ENCODE data around the gene SORCS2.

The SORCS2 gene

DNA sequence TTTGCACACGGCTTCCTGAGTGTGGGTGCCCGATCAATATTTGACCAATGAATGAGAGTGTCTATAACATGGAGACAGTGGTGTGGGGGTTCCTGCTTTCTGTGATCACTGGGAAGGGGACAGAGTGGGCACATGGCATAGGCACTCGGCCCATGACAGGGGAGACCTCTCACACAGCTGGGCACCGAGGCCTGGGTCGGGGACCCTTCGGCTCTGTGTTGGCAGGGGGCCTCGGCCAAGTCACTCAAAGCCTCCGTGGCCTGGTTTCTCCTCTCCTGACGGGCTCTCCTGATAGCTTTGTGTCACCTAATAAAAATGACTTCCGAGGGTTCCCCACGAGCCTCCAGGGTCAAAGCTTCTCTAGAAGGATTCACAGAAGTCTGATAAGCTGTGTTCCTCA lies 286.3 kb downstream of the SORCS2 start:
- TF ChIP-seq POLR2A (IDR thresholded peaks at IDR 0.05; ENCODE audit: low read length): no peak
- TF ChIP-seq GATA1 (IDR thresholded peaks at IDR 0.05; ENCODE audit: low read depth, low read length): no peak
- no peak for DNase-seq

DNA sequence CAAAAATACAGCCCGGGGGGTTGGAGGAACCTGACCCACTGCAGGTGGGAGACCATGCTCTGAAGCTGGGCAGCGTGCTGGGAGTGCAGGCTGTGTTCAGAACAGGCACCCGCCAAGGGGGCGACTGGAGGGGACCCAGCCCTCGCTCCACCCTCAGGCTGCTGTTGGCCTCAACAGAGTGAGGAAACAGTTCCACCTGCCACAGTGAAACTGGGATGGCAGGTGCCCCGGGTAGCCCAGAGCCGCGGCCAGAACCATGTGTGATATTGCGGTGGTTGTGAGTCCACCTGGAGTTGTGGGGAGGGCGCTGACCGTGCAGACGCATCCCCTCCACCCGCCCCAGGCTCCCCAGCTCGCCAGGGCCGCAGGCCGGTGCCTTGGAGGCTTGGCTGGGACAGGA lies 288.1 kb downstream of the SORCS2 start:
- DNase-seq: no peak
- TF ChIP-seq GATA1 (IDR thresholded peaks at IDR 0.05; ENCODE audit: low read depth, low read length): no peak
- no peak for TF ChIP-seq POLR2A (IDR thresholded peaks at IDR 0.05; ENCODE audit: low read length)

DNA sequence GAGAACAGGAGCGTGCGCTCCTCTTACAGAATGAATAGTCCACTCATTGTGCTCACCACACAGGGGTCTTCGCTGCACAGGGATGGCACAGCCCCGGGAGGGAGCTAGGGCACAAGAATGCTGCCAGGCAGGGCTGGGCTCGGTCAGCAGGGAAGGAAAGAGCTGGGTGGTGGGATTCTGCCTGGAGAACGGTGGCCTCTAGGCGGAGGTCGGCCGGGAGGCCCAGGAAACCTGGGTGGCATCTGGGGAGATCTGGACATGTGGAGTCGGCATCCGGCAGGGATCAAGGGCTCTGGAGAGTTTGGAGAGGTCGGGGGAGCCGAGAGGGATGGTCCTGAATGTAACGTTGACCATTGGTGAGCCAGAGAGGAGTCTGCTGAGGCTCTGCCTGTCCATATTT lies 288.9 kb downstream of the SORCS2 start:
- TF ChIP-seq POLR2A (IDR thresholded peaks at IDR 0.05; ENCODE audit: low read length) (no peak), GATA1 (IDR thresholded peaks at IDR 0.05; ENCODE audit: low read depth, low read length) (no peak)
- no peak for DNase-seq

DNA sequence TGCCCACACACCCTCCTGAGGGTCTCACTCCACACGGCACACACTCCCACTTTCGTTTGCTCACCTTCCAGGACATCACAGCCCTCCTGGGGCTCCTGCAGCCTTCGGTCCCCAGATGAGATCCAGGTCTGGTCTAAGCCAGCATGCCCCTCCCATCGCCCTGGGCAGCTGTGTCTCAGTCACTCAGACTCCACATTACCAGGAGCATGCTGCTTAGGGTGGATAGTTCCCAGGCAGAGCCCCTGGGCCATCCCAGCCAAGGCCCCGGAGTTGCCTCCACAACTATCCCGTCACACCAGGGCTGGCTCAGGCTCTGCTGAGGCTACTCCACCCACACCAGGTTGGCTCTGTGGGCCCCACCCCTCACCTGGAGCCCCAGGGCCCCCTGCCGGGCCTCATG lies 292.8 kb downstream of the SORCS2 start:
- TF ChIP-seq GATA1 (IDR thresholded peaks at IDR 0.05; ENCODE audit: low read depth, low read length) (no peak), POLR2A (IDR thresholded peaks at IDR 0.05; ENCODE audit: low read length) (no peak)
- DNase-seq: no peak

DNA sequence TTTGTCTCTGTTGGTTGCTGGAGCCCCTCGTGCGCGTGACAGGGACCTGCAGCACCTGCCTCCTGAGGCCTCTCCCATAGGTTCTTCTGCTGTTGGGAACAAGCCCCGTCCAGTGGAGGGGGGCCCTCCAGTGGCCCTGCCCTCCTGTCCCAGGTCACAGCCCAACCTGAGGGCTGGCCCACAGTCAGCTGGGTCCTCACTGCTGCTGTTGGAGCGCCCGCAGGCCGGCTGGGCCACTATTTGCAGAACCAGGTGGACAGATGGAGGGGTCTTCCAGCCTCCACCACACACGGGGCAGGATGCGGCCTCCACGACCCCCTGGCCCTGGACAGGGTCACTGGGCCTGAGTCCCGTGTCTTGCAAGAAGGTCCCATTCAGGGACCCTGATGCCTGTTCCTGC lies 293.8 kb downstream of the SORCS2 start:
- no peak for DNase-seq
- TF ChIP-seq GATA1 (IDR thresholded peaks at IDR 0.05; ENCODE audit: low read depth, low read length) (no peak), POLR2A (IDR thresholded peaks at IDR 0.05; ENCODE audit: low read length) (no peak)

DNA sequence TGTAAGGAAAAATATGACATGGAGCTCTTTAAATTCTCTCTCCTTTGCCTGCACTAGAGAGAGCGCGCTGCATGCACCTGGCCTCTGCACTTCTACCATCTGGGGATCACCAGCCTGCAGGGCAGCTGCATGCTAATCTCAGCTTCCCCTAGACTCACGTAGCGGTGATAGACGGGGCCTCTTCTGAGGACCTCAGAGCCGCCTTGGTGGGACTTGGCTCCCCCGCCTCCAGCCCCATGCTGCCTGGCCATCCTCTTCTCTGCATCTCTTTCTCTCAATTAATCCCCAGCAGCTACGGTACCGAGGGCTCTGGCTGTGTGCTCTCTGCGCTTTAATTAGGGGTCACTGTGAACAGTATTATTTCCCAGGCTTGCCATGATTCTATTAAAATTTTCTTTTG lies 295.2 kb downstream of the SORCS2 start:
- TF ChIP-seq GATA1 (IDR thresholded peaks at IDR 0.05; ENCODE audit: low read depth, low read length): no peak
- no peak for TF ChIP-seq POLR2A (IDR thresholded peaks at IDR 0.05; ENCODE audit: low read length)
- no peak for DNase-seq

DNA sequence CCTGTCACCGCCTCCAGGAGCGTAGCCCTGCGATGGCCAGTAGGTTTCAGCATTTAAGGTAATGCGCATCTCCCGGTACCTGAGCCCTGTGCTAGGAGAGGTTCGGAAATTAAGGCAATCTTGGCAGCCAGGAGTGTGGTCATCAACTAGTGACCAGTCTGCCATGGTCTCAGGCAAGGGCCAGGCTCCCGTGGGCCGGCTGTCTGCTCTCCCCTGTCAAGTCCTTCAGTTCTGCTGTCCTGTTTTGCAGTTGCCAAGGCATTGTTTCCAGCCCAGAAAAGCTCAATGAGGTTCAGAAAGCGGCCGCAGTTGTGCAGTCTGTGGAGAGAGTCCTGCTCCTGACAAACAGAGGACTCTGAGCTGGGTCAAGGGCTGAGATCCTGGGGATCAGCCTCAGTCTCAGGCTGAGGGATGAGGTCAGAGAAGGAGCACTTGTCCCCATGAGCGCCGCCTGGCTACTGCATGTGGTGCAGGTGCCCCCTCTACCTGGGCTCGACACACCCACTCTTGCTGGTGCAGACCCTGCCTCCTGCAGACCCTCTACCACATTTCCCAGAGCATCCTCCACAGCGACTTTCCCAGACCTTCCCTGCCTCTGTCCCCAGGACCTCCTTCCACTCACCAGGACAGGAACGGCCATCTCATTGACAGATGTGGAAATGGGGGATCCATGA lies 295.8 kb downstream of the SORCS2 start:
- no peak for DNase-seq
- TF ChIP-seq GATA1 (IDR thresholded peaks at IDR 0.05; ENCODE audit: low read depth, low read length) (no peak), POLR2A (IDR thresholded peaks at IDR 0.05; ENCODE audit: low read length) (no peak)

DNA sequence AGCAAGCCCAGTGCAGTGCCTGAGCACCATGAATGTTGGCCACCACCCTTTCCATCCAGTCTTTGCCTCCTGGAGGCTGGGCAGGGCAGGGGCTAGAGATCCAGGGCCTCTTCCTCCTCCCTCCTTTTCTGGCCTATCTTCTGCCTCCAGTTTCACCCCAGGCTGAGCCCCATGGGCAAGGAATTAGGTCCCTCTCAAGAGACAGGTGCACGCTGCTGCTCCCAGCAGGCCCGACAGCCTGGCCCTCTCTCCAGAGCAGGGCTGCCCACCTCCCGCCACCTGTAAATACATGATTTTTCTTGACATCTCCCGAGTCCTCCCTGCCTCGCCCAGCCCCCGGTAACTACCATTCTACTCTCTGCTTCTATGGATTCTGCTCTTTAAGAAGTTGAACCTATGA lies 299.6 kb downstream of the SORCS2 start:
- no peak for DNase-seq
- TF ChIP-seq GATA1 (IDR thresholded peaks at IDR 0.05; ENCODE audit: low read depth, low read length) (no peak), POLR2A (IDR thresholded peaks at IDR 0.05; ENCODE audit: low read length) (no peak)

DNA sequence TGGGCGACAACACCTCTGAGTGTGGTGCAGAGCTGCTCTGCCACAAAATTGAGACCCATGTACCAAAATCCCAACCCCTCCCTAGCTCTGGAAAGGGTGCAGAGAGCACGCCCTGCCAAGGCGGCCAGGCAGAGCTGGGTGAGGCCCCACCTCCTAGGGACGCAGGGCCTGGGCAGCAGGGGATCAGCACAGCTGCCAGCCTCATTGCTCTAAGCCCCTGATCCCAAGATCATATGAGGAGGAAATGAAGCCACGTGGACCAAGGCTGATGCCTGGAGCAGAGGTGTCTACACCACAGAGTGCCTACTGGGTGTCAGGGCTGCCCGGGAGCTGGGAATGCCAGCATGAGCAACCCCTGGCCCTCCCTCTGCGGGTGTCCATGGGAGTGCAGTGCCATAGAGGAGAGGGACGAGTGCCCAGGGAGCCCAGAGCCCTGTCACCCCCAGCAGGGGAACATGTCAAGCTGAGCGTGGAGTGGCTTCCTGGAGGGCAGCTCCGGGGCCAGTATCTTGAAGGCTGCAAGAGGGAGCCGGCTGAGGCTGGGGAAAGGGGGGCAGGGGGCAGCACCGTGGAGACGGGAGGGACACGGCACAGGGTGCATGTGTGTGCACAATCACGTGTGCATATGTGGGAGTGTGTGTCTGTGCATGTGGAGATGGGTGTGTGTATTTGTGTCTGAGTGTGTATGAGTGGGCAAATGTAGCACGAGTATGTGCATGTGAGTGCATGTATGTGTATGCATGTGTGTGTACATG lies 306.3 kb downstream of the SORCS2 start:
- DNase-seq: no peak

DNA sequence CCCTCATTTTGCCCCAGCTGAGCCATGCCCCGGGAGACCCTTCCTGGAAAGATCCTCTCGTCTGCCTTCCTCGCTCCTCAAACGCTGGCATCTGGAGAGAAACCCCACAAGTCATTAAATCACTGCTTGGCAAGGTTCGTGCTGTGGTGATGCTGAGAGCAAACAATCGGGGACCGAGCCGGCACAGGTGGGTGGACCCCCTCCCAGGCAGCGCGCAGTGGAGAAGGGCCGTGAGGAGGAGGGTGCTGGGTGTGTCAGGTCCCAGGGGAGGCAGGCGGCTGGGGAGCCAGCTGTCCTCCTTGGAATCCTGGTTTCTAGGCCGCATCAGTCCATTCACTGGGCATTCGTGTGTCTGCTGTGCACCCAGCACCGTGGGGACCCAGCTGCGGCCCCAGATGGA lies 307.3 kb downstream of the SORCS2 start:
- DNase-seq: no peak
- TF ChIP-seq GATA1 (IDR thresholded peaks at IDR 0.05; ENCODE audit: low read depth, low read length) (no peak), POLR2A (IDR thresholded peaks at IDR 0.05; ENCODE audit: low read length) (no peak)

More for the DNA sequence above, 306.3 kb downstream of the SORCS2 start:
- no peak for TF ChIP-seq GATA1 (IDR thresholded peaks at IDR 0.05; ENCODE audit: low read depth, low read length)
- TF ChIP-seq POLR2A (IDR thresholded peaks at IDR 0.05; ENCODE audit: low read length): no peak

DNA sequence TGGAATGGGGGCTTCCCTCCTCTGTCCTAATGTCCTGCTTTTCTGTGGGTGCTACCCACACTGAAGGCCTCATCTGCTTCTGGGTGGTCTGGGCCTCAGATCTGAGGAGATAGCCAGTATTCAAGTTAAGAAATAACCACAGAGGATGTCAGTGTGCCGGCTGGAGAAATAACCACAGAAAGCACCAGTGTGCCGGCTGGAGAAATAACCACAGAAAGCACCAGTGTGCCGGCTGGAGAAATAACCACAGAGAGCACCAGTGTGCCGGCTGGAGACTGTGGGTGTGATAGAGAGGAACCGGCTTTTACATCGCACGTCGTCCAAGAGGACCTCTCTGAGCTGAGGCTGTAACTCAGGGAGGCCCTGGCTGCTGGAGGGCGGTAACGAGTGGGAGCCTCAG lies 308.1 kb downstream of the SORCS2 start:
- DNase-seq: no peak
- no peak for TF ChIP-seq GATA1 (IDR thresholded peaks at IDR 0.05; ENCODE audit: low read depth, low read length)
- TF ChIP-seq POLR2A (IDR thresholded peaks at IDR 0.05; ENCODE audit: low read length): no peak

DNA sequence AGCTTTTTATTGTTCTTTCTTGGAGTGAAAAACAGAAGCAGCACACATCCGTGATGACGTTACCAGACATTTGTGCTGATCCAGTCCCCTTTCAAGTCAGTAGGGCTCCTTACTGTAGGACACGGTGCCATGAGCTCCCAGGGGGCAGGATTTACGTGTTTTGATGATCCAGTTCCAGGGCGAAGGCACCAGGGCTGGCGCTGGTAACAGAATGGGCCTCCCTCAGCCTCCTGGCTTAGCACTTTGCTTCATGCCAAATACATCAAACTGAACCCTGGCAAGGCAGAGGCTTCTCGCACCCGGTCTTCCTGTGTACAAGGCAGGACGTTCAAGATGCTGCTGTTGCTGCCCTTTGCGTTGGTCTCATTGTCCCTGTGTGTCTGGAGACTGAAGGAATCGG lies 309.0 kb downstream of the SORCS2 start:
- no peak for DNase-seq
- TF ChIP-seq GATA1 (IDR thresholded peaks at IDR 0.05; ENCODE audit: low read depth, low read length): no peak
- TF ChIP-seq POLR2A (IDR thresholded peaks at IDR 0.05; ENCODE audit: low read length): no peak

DNA sequence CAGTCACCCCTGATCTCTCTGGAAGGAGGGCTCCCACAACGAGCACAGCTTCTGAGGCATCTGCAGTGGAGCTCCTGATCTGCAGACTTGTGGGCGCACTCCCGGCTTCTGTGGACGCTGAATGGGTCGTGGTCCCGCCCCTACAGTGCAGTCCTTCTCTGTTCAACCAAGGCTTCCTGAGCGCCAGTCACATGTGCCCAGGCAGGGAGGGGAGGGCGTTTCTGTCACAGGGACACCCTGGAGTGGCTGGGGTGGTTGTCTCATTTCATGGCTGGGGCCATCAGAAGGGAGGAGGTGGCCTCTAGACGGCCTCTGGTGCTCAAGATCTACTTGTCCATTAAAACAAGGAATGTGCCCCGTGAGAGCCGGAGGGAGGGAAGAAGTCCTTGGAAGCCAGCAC lies 309.5 kb downstream of the SORCS2 start:
- TF ChIP-seq POLR2A (IDR thresholded peaks at IDR 0.05; ENCODE audit: low read length) (no peak), GATA1 (IDR thresholded peaks at IDR 0.05; ENCODE audit: low read depth, low read length) (no peak)
- no peak for DNase-seq

DNA sequence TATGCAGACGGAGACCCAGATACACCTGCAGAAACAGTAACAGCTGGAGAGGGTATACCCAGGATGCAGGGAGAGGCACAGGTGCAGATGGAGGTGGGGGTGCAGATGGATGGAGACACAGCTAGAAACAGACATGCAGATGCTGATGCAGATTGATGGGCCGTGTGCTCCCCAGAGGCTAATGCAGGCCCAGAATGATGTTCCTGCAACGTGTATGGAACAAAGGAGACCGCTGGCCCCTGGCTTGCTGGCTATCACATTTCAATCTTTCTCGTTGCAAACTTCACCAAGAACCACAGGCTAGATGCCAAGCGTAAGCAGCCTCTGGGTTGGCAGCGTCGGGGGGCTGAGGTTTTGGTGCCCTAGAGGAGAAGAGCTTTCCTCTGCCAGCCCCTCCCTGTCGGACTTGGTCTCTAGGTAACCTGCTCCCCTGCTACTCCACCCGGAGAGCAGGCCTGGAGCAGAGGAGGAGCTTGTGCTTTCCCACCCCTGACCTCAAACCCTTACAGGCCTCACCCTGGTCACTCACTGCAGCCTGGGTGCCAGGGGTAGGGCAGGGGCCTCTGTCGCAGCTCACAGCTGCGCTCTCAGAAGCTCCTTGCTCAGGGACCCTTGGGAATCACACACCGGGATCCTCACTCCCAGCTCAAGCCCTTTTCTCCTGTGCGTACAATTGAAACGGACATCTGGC lies 311.4 kb downstream of the SORCS2 start:
- no peak for DNase-seq
- TF ChIP-seq POLR2A (IDR thresholded peaks at IDR 0.05; ENCODE audit: low read length) (no peak), GATA1 (IDR thresholded peaks at IDR 0.05; ENCODE audit: low read depth, low read length) (no peak)
